HepG2 (cell line): ENCODE data around the gene RBM23. TPM values are rescaled to one million over a fixed set of nuclear protein-coding genes. Genes with fewer than 3 reads are reported as not detected.

Source experiments
- CREBL2 ChIP-seq: sonication (generic); formaldehyde crosslinking; IDR thresholded peaks from 2 replicates; pipeline ENCODE4 v1.8.1; 2023; ENCODE audit warnings: missing genetic modification reagents, mild to moderate bottlenecking, borderline replicate concordance
- HDAC1 ChIP-seq: sonication (generic); formaldehyde crosslinking; IDR thresholded peaks from 2 replicates; pipeline ENCODE4 v1.5.1; 2020; ENCODE audit warnings: mild to moderate bottlenecking, missing genetic modification reagents
- HNRNPUL1 ChIP-seq: fragments of 200-400 bp; formaldehyde crosslinking; IDR thresholded peaks from 2 replicates; pipeline ENCODE4 v1.6.1; 2017; ENCODE audit warnings: low read depth, mild to moderate bottlenecking, low read length, moderate library complexity
- HOXA9 ChIP-seq: sonication (generic); formaldehyde crosslinking; IDR thresholded peaks from 2 replicates; pipeline ENCODE4 v1.8.1; 2022; ENCODE audit warnings: missing genetic modification reagents, mild to moderate bottlenecking, moderate library complexity, borderline replicate concordance
- KAT7 ChIP-seq: IDR thresholded peaks from 2 replicates; pipeline ENCODE4 v1.6.1; 2018; ENCODE audit warnings: borderline replicate concordance, missing compliant biosample characterization
- MBD4 ChIP-seq: IDR thresholded peaks from 2 replicates; pipeline ENCODE4 v1.6.1; 2012; ENCODE audit warnings: low read length, inconsistent platforms, borderline replicate concordance
- NCOA2 ChIP-seq: sonication (generic); formaldehyde crosslinking; IDR thresholded peaks from 2 replicates; pipeline ENCODE4 v1.8.0; 2022; ENCODE audit warnings: inconsistent platforms
- SMAD3 ChIP-seq: sonication (generic); formaldehyde crosslinking; IDR thresholded peaks from 2 replicates; pipeline ENCODE4 v1.4.0; 2020; ENCODE audit warnings: missing genetic modification reagents
- SRSF9 ChIP-seq: fragments of 200-400 bp; formaldehyde crosslinking; IDR thresholded peaks from 2 replicates; pipeline ENCODE4 v1.6.1; 2018; ENCODE audit warnings: borderline replicate concordance, mild to moderate bottlenecking, low read depth, low read length; ENCODE audit not compliant: insufficient read depth, poor library complexity, severe bottlenecking
- SSRP1 ChIP-seq: IDR thresholded peaks from 2 replicates; pipeline ENCODE4 v1.6.1; 2016; ENCODE audit warnings: control low read depth
- TIGD3 ChIP-seq: sonication (generic); formaldehyde crosslinking; IDR thresholded peaks from 2 replicates; pipeline ENCODE4 v1.5.1; 2020; ENCODE audit warnings: mild to moderate bottlenecking, missing genetic modification reagents, borderline replicate concordance
- ZFP91 ChIP-seq: sonication (generic); formaldehyde crosslinking; IDR thresholded peaks from 2 replicates; pipeline ENCODE4 v1.9.0; 2022; ENCODE audit warnings: missing genetic modification reagents, mild to moderate bottlenecking, borderline replicate concordance
- ZFYVE20 ChIP-seq: sonication (generic); formaldehyde crosslinking; IDR thresholded peaks from 2 replicates; pipeline ENCODE4 v1.8.0; 2023; ENCODE audit warnings: low read depth, mild to moderate bottlenecking, moderate library complexity, missing genetic modification reagents, borderline replicate concordance
- ZNF281 ChIP-seq: sonication (generic); formaldehyde crosslinking; IDR thresholded peaks from 2 replicates; pipeline ENCODE4 v1.4.0; 2020; ENCODE audit warnings: missing genetic modification reagents, borderline replicate concordance
- ZNF441 ChIP-seq: sonication (generic); formaldehyde crosslinking; IDR thresholded peaks from 2 replicates; pipeline ENCODE4 v1.7.0; 2021; ENCODE audit warnings: missing genetic modification reagents, borderline replicate concordance
- ZNF546 ChIP-seq: sonication (generic); formaldehyde crosslinking; conservative IDR thresholded peaks from 2 replicates; pipeline ENCODE4 v1.8.1; 2023; ENCODE audit warnings: mild to moderate bottlenecking, missing genetic modification reagents
- ZNF558 ChIP-seq: sonication (generic); formaldehyde crosslinking; IDR thresholded peaks from 2 replicates; pipeline ENCODE4 v1.9.0; 2022; ENCODE audit warnings: mild to moderate bottlenecking, missing genetic modification reagents, borderline replicate concordance
- ZNF777 ChIP-seq: sonication (generic); formaldehyde crosslinking; IDR thresholded peaks from 2 replicates; pipeline ENCODE4 v1.4.0; 2020; ENCODE audit warnings: missing genetic modification reagents
- polyA plus RNA-seq, 8 experiments: library from polyadenylated mRNA; depleted of rRNA in 3 of 8; stranded (reverse) in 7 of 8; unstranded in 1 of 8; fragments of >200 nt; fragmentation: Illumina TruSeq in 4 of 8; extraction: Trizol in 4 of 8; gene quantifications; 2 replicates each; pipeline versions ENCODE4 v1.2.1 to v1.2.3, GENCODE V29; 2011 to 2016; ENCODE audit warnings: low read depth in 4 of 8, missing spikeins in 1 of 8, mixed read lengths in 1 of 8; ENCODE audit not compliant: insufficient read depth in 1 of 8
- total RNA-seq, 5 experiments: library from RNA; depleted of rRNA; stranded (reverse); fragments of >200 nt; fragmentation: Illumina TruSeq; extraction: Trizol; gene quantifications; 2 replicates each; pipeline ENCODE4 v1.2.3, GENCODE V29; 2016; ENCODE audit warnings: low read depth in 1 of 5
- TF ChIP-seq, protein P1 (sequence below): sonication (generic); formaldehyde crosslinking; IDR thresholded peaks from 2 replicates; pipeline ENCODE4; 2020; ENCODE audit warnings: missing genetic modification reagents, mild to moderate bottlenecking, borderline replicate concordance

The RBM23 gene
- total and polyA plus RNA-seq, 2 of the 13 experiments (the other 11 are each of a cell fraction or from before 2014, with no cell fraction given), result 1.5 to 2.1 TPM

DNA sequence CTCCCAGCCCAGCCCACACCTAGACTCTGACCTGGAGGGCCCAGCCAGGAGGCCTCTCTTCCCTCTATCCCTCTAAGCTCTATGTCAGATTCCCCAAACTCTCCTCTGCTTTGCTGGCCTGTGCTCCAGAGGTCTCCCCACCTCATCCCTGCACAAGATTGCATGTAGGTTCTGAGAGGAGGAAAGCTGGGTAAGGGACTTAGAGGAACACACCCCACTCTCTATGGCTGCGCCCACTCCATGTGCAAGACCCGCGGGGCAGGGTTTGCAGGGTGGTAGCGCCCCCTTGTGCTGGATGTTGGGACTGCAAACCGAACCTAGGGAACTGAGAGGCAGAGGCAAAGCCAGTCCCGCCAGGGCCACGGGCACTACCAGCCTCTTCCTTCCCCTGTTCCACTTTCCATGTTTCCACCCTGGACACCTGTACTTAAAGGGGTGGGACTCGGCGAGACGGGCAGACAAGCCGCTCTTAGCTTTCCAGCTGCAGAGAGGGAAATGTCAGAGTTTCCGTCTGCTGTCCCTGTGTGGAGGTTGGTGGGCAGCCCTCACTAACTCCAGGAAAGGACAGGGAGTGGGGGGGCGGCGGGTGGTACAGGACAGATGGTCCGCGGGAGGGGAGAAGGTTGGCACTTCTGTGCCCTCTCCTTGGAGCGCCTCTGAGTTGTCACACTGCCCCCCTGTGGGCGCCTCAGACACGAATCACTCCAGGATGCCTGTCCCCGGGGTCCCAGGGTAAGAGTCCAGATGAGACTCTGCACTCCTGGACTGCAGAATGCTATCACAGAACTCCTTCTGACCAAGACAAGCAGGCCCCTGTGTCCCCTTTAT lies 65.8 kb downstream of the RBM23 start (continued):
- TF ChIP-seq, protein P1, sequence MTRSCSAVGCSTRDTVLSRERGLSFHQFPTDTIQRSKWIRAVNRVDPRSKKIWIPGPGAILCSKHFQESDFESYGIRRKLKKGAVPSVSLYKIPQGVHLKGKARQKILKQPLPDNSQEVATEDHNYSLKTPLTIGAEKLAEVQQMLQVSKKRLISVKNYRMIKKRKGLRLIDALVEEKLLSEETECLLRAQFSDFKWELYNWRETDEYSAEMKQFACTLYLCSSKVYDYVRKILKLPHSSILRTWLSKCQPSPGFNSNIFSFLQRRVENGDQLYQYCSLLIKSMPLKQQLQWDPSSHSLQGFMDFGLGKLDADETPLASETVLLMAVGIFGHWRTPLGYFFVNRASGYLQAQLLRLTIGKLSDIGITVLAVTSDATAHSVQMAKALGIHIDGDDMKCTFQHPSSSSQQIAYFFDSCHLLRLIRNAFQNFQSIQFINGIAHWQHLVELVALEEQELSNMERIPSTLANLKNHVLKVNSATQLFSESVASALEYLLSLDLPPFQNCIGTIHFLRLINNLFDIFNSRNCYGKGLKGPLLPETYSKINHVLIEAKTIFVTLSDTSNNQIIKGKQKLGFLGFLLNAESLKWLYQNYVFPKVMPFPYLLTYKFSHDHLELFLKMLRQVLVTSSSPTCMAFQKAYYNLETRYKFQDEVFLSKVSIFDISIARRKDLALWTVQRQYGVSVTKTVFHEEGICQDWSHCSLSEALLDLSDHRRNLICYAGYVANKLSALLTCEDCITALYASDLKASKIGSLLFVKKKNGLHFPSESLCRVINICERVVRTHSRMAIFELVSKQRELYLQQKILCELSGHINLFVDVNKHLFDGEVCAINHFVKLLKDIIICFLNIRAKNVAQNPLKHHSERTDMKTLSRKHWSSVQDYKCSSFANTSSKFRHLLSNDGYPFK (CRISPR knock-in tag), result peak; percentile 89
- TF ChIP-seq SMAD3 (CRISPR knock-in tag) (peak; percentile 92; the same call in 1 of the 2 replicates), ZNF558 (peak; percentile 73; the same call in 1 of the 2 replicates), ZFP91 (CRISPR knock-in tag) (peak; percentile 97), ZNF546 (0 out of 2 replicates have a peak, but pooled peaks have one; percentile 51), ZNF441 (CRISPR knock-in tag) (peak; percentile 93; the same call in 1 of the 2 replicates), TIGD3 (CRISPR knock-in tag) (no peak), NCOA2 (CRISPR knock-in tag) (peak; percentile 48; the same call in 1 of the 2 replicates), HOXA9 (CRISPR knock-in tag) (no peak), ZNF281 (CRISPR knock-in tag) (no peak), HNRNPUL1 (no peak), ZFYVE20 (CRISPR knock-in tag) (no peak; the same call in 1 of the 2 replicates), SRSF9 (no peak), SSRP1 (no peak), ZNF777 (no peak; the same call in 1 of the 2 replicates), HDAC1 (no peak; the same call in 1 of the 2 replicates), MBD4 (no peak), CREBL2 (CRISPR knock-in tag) (peak; percentile 65; the same call in 1 of the 2 replicates), KAT7 (peak; percentile 97)
